Loucy (cell line): Measurements from ENCODE around the gene ATG7.
"Not testable (repeated sequence)": the region's sequence is repeated elsewhere in the genome, so short reads cannot be mapped to it uniquely, and the experiment has no call there.

Experiments used
- H2AFZ ChIP-seq: fragments of 200-600 bp; sonication (generic); 2 replicates; pipeline ENCODE4 v1.6.0; 2016; ENCODE audit warnings: antibody characterized with exemption, mild to moderate bottlenecking, low read length, moderate library complexity
- H3F3A ChIP-seq: fragments of 200-600 bp; 2 replicates; pipeline ENCODE4 v1.6.0; 2016; ENCODE audit warnings: antibody characterized with exemption, low read depth, mild to moderate bottlenecking
- H3K27me3 ChIP-seq: fragments of 200-600 bp; sonication (generic); 2 replicates; pipeline ENCODE4 v1.6.1; 2014; ENCODE audit warnings: low read length, mild to moderate bottlenecking; ENCODE audit not compliant: insufficient read depth, poor library complexity, severe bottlenecking
- H3K36me3 ChIP-seq: fragments of 200-600 bp; sonication (generic); 2 replicates; pipeline ENCODE4 v1.6.1; 2016; ENCODE audit warnings: low read length; ENCODE audit not compliant: insufficient read depth
- H3K4me1 ChIP-seq: fragments of 200-600 bp; sonication (generic); 2 replicates; pipeline ENCODE4 v1.5.1; 2014; ENCODE audit warnings: low read length, mild to moderate bottlenecking; ENCODE audit not compliant: insufficient read depth, poor library complexity, severe bottlenecking
- H3K4me2 ChIP-seq: fragments of 200-600 bp; sonication (generic); 2 replicates; pipeline ENCODE4 v1.6.0; 2014; ENCODE audit warnings: antibody characterized with exemption, low read length, low read depth, mild to moderate bottlenecking; ENCODE audit not compliant: poor library complexity, severe bottlenecking
- H3K4me3 ChIP-seq: fragments of 200-600 bp; sonication (generic); 2 replicates; pipeline ENCODE4 v1.5.1; 2014; ENCODE audit warnings: low read length, mild to moderate bottlenecking, mixed read lengths; ENCODE audit not compliant: poor library complexity, severe bottlenecking
- H3K79me2 ChIP-seq: fragments of 200-600 bp; sonication (generic); 2 replicates; pipeline ENCODE4 v1.6.1; 2014; ENCODE audit warnings: low read length; ENCODE audit not compliant: insufficient read depth
- H3K9ac ChIP-seq: fragments of 200-600 bp; sonication (generic); 2 replicates; pipeline ENCODE4 v1.6.0; 2014; ENCODE audit warnings: mild to moderate bottlenecking, low read depth, low read length, moderate library complexity; ENCODE audit not compliant: poor library complexity, severe bottlenecking
- H3K9me2 ChIP-seq: fragments of 200-600 bp; sonication (generic); replicated peaks from 2 replicates; pipeline ENCODE4 v1.6.1; 2016; ENCODE audit warnings: low read depth, low read length, mixed read lengths
- H3K9me3 ChIP-seq: fragments of 200-600 bp; sonication (generic); 2 replicates; pipeline ENCODE4 v1.6.1; 2014; ENCODE audit warnings: mild to moderate bottlenecking, antibody characterized with exemption, low read length, low read depth; ENCODE audit not compliant: insufficient read depth
- H4K20me1 ChIP-seq: fragments of 200-600 bp; sonication (generic); 2 replicates; pipeline ENCODE4 v1.6.0; 2014; ENCODE audit warnings: antibody characterized with exemption, low read length, mild to moderate bottlenecking; ENCODE audit not compliant: insufficient read depth, poor library complexity, severe bottlenecking
- EZH2phosphoT487 ChIP-seq: fragments of 200-600 bp; IDR thresholded peaks from 2 replicates; pipeline ENCODE4 v1.6.1; 2018; ENCODE audit warnings: antibody characterized with exemption, mild to moderate bottlenecking, moderate library complexity, borderline replicate concordance
- TF ChIP-seq, protein P1 (sequence below): fragments of 200-600 bp; sonication (generic); conservative IDR thresholded peaks from 2 replicates; pipeline ENCODE4 v1.5.1; 2014; ENCODE audit warnings: mild to moderate bottlenecking, antibody characterized with exemption, low read length

The ATG7 gene

GRCh38 chr3:11498177-11498576, 226.0 kb downstream of the ATG7 start:
- no peaks in the 10 kb centered on the region for H4K20me1 ChIP-seq
- H3K4me1 ChIP-seq: no peaks in the 10 kb centered on the region
- H2AFZ ChIP-seq: no peak overlapping the region
- H3K9me2 ChIP-seq: no peaks in the 10 kb centered on the region
- no peaks in the 10 kb centered on the region for H3K79me2 ChIP-seq
- H3K36me3 ChIP-seq: no peaks in the 10 kb centered on the region
- no peaks in the 10 kb centered on the region for H3K9me3 ChIP-seq
- TF ChIP-seq EZH2phosphoT487: no peak
- TF ChIP-seq, protein P1, sequence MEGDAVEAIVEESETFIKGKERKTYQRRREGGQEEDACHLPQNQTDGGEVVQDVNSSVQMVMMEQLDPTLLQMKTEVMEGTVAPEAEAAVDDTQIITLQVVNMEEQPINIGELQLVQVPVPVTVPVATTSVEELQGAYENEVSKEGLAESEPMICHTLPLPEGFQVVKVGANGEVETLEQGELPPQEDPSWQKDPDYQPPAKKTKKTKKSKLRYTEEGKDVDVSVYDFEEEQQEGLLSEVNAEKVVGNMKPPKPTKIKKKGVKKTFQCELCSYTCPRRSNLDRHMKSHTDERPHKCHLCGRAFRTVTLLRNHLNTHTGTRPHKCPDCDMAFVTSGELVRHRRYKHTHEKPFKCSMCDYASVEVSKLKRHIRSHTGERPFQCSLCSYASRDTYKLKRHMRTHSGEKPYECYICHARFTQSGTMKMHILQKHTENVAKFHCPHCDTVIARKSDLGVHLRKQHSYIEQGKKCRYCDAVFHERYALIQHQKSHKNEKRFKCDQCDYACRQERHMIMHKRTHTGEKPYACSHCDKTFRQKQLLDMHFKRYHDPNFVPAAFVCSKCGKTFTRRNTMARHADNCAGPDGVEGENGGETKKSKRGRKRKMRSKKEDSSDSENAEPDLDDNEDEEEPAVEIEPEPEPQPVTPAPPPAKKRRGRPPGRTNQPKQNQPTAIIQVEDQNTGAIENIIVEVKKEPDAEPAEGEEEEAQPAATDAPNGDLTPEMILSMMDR: no peak
- no peaks in the 10 kb centered on the region for H3K27me3 ChIP-seq
- H3F3A ChIP-seq: no peaks in the 10 kb centered on the region
- H3K9ac ChIP-seq: no peak overlapping the region
- no peak overlapping the region for H3K4me2 ChIP-seq
- no peak overlapping the region for H3K4me3 ChIP-seq

DNA sequence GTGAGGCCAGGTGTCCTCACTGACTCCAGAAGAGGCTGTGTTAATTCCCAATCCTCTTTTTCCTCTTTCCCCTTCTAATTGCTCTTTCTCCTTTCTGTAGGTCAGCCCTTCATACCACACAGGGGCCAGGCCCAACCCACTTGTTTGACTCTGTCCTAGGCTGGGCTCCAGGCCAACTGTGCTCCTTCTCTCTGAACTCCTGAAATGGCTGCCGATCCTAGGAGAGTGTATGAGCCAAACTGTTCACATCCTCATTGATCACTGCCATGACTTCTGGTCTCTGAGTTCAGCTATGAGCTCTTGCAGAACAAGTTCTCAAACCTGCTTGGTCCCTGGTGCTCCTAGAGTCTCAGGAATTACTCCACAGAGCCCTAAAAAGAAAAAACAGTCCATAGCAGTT, 226.4 kb downstream of the ATG7 start:
- no peak overlapping the region for H3K9ac ChIP-seq
- H3K36me3 ChIP-seq: no peaks in the 10 kb centered on the region
- no peaks in the 10 kb centered on the region for H3K27me3 ChIP-seq
- no peak overlapping the region for H3K4me2 ChIP-seq
- no peak for TF ChIP-seq EZH2phosphoT487
- TF ChIP-seq, protein P1: no peak
- H3K9me3 ChIP-seq: no peaks in the 10 kb centered on the region
- H3K79me2 ChIP-seq: no peaks in the 10 kb centered on the region
- no peaks in the 10 kb centered on the region for H3K9me2 ChIP-seq
- H3K4me1 ChIP-seq: no peaks in the 10 kb centered on the region
- H2AFZ ChIP-seq: no peak overlapping the region
- H3K4me3 ChIP-seq: no peak overlapping the region
- no peaks in the 10 kb centered on the region for H3F3A ChIP-seq
- no peaks in the 10 kb centered on the region for H4K20me1 ChIP-seq

- H3K4me2 ChIP-seq: no peak overlapping the region
- no peak overlapping the region for H3K9ac ChIP-seq
- H3K79me2 ChIP-seq: no peaks in the 10 kb centered on the region
- H3K27me3 ChIP-seq: no peaks in the 10 kb centered on the region
- H3K4me3 ChIP-seq: no peak overlapping the region
- no peak for TF ChIP-seq EZH2phosphoT487
- TF ChIP-seq, protein P1: no peak
- H4K20me1 ChIP-seq: no peaks in the 10 kb centered on the region
- H2AFZ ChIP-seq: no peak overlapping the region
- no peaks in the 10 kb centered on the region for H3K36me3 ChIP-seq
- no peaks in the 10 kb centered on the region for H3K9me2 ChIP-seq
- H3K9me3 ChIP-seq: no peaks in the 10 kb centered on the region
- H3F3A ChIP-seq: no peaks in the 10 kb centered on the region
- H3K4me1 ChIP-seq: no peaks in the 10 kb centered on the region
Observed at GRCh38 chr3:11499144-11499543, 226.9 kb downstream of the ATG7 start.

DNA sequence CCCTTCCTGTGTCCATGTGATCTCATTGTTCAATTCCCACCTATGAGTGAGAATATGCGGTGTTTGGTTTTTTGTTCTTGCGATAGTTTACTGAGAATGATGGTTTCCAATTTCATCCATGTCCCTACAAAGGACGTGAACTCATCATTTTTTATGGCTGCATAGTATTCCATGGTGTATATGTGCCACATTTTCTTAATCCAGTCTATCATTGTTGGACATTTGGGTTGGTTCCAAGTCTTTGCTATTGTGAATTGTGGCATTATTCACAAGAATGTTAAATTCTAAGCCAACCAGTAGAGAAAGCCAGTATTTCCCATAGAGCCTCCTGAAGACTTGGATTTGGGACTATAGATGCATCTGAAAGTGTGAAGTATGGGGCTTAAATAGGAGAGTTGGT, 230.2 kb downstream of the ATG7 start:
- not testable (repeated sequence) for H3K4me3 ChIP-seq, H4K20me1 ChIP-seq, H2AFZ ChIP-seq, H3K4me2 ChIP-seq, H3K27me3 ChIP-seq, H3K9me2 ChIP-seq, H3K9me3 ChIP-seq, H3K9ac ChIP-seq, H3F3A ChIP-seq, H3K36me3 ChIP-seq, H3K4me1 ChIP-seq, H3K79me2 ChIP-seq
